ENCODE measurements around the gene PRF1.
"Not testable (repeated sequence)": the region's sequence is repeated elsewhere in the genome, so short reads cannot be mapped to it uniquely, and the experiment has no call there.

Gene PRF1

GRCh38 chr10:70618663-70619062 lies 16.1 kb upstream of the PRF1 start:
- in situ Hi-C loops (cut with MboI; ENCODE audit: low sequenced_read_pairs), result no loop called here

GRCh38 chr10:70617798-70618568 lies 15.4 kb upstream of the PRF1 start:
- in situ Hi-C loops (cut with MboI; ENCODE audit: low sequenced_read_pairs), result no loop called here

DNA sequence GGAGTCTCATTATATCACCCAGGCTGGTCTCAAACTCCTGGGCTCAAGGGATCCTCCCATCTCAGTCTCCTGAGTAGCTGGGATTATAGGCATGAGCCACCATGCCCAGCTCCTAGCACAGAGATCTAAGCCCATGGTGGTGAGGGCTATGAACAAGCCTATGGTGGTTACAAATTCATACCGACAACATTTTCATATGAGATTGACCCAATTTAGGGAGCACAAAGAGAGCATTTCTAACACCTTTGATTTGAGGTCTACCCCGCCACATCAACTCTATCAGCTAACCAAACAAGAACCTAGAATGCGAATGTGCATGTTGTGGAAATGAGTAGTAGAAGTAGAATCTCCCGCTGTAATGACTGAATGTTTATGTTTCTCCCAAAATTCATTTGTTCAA lies 14.2 kb upstream of the PRF1 start:
- in situ Hi-C loops (cut with MboI; ENCODE audit: low sequenced_read_pairs), result no loop called here

DNA sequence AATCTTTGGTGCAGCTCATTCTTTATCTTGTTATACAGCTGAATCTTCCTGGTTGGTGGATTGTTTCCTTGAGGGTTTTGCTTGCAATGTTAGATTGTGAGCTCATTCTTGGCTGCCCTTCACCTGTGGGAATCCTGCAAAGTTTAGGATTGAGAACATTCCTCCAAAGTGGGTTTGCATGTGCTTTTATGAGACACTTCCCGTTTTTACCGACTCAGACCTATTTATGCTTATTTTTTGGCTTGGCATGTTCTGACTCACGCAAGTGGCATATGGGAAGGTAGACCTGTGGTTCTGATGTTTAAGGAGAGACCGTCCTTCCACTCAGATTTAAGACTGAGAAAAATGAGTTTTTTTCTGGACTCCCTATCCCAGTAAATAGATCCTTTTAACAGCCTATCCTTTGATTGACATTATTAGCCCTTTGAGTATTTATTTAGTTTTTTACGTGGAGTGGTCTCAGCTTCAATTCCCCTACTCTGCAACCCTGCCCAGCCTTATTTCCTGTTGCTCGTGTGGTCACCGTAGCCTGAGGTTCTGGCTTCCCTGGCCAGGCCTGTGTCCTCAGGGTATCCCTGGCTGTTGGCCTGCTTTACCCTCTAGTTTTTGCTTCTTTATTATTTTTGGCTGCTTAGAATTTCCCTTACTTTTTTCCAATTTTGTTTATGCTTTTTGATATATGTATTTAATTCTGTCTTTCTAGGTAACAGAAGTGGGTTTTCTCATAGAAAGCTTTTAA lies 13.4 kb upstream of the PRF1 start:
- in situ Hi-C loops (cut with MboI; ENCODE audit: low sequenced_read_pairs), result no loop called here

DNA sequence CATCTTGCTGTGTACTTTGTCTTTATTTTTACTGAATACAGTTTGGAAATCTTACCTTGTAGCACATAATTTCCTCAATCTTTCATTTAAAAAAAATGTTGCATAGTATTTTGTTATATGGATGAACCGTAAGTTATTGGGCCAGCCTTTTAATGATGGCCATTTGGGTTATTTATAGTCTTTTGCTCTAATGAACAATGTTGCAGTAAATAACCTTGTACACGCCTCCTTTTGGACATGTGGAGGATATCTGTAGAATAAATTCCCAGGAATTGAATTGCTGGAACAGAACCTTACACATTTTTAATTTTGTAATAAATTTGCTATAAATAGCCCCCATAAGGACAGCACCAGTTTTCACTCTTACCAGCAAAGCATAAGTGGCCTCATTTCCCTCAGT lies 12.7 kb upstream of the PRF1 start:
- in situ Hi-C loops (cut with MboI; ENCODE audit: low sequenced_read_pairs), result no loop called here

DNA sequence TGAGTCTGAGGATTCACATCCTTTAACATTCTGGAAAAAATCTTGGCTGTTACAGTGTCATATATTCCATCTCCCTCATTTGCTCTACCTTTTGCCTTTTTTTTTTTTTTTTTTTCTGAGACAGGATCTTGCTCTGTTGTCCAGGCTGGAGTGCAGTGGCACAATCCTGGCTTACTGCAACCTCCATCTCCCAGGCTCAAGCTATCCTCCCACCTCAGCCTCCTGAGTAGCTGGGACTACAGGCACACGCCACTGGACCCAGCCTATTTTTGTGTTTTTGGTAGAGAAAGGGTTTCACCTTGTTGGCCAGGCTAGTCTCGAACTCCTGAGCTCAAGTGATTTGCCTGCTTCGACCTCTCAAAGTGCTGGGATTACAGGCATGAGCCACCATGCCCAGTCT lies 11.8 kb upstream of the PRF1 start:
- in situ Hi-C loops (cut with MboI; ENCODE audit: low sequenced_read_pairs), result not testable (repeated sequence)

- in situ Hi-C loops (cut with MboI; ENCODE audit: low sequenced_read_pairs), result no loop called here
Observed at GRCh38 chr10:70613941-70614340, 11.4 kb upstream of the PRF1 start.

DNA sequence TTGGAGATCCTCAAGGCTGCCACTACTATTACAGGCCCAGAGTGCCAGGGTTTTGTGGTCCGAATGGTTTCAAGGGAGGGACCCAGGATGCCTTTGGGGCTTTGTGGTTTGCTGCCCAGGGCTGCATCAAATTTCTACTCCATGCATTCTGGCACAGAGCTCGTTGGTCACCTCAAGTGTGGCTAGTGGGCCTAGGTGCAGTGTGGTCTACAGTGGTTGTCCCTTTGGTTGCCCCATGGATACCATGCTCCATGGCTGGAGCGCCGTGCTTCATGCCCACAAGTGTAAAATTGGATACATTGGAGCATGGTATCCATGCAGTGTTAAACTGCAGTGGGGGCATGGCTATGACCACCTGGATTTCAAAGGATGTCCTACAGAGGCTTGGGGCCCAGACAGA lies 5.4 kb upstream of the PRF1 start:
- in situ Hi-C loops (cut with MboI; ENCODE audit: low sequenced_read_pairs), result no loop called here

DNA sequence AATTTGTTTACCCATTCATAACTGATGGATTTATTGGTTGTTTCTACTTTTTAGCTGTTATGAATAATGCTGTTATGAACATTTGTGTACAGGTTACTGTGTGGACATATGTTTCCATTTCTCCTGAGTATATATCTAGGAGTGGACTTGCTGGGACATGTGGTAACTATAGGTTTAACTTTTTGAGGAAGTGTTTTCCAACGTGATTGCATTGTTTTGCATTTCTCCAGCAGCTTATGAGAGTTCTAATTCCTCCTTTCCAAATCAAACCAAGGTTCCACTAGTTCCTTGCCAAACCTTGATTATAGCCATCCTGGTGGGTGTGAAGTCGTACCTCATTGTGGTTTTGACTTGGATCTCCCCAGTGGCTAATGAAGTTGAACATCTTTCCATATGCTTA lies 2.6 kb upstream of the PRF1 start:
- in situ Hi-C loops (cut with MboI; ENCODE audit: low sequenced_read_pairs), result no loop called here

DNA sequence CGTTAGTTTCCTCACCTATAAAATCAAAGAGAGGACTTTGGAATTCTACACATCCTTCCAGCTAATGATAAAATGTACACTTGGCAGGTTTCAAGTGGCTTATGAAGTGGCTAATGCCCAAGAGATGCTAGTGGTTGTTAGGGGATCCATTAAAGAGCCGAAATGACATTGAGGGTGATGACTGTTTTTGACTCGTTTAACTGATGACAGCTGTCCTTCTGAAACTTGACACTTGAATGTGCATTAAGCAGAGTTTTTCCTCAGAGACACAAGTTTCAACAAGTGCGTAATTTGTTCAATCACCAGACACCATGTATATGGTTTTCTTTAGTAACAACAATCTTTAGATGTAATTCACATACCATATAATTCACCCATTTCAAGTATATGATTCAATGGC lies 1.6 kb upstream of the PRF1 start:
- in situ Hi-C loops (cut with MboI; ENCODE audit: low sequenced_read_pairs), result no loop called here

DNA sequence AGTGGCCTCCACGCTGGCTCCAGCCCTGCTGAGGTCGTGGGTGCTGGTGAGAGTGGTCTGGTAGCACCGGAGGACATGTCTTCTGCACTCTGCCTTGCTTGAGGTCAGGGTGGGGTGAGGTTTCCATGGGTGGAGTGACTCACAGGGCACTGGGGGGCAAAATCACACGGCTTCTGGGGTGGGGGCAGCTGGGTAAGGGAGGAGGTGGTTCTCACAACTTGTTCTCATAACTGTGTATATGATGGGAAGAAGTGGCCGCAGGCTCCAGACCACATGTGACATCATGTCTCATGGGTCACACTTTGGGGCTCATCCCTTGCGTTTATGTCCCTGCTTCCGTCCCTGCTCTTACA lies 884 bp upstream of the PRF1 start:
- in situ Hi-C loops (cut with MboI; ENCODE audit: low sequenced_read_pairs), result no loop called here

DNA sequence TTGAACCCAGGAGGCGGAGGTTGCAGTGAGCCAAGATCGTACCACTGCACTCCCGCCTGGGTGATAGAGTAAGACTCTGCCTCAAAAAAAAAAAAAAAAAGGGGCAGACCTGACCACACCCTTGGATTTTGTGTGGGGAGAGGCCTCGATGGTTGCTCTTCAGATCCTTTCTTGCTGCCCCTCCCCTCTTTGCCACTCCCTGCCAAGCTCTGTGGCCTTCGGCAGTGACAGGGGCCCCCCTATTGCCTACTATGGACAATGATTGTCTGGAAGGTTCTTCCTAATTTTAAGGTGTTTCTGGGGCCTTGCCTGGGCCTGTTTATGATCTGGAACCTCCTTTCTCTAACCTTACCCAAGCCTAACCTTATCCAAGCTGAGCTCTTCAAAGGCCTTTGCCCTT lies 795 bp downstream of the PRF1 start:
- in situ Hi-C loops (cut with MboI; ENCODE audit: low sequenced_read_pairs), result no loop called here

DNA sequence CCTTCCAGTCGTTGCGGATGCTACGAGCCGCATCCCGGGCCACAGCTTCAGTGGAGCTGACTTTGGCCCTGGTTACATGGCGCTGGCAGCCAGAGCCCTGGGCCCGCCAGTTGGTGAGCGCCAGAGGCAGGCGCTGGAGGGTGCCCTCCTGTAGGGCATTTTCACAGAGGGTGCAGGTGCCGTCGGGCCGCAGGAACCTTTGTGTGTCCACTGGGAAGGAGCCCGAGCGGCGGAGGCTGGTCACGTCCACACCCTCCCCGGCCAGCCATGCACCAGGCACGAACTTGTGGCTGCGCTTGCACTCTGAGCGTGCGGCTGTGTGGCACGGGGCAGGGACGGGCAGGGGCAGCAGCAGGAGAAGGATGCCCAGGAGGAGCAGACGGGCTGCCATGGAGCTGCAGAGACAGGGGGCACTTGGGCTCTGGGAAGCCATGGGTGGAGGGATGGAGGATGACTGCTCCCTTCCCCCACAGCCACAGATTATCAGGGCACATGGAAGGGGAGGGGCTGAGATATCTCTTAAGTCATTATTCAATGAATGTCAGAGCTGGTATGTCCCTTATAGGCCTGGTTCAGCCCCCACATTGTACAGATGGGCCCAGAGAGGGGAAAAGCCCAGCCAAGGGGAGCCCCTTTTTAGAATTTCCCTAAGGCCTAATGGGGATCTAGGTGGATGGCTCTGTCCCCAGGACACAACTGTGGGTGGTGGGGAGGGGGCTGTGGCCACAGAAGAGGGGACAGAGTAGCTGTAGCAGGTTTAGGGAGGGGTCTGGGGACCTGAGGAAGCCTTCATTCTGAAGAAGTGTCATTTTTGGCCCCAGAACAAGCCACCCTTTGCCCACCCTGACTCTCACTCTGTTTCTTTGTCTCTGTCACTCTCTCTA lies 1.8 kb downstream of the PRF1 start:
- in situ Hi-C loops (cut with MboI; ENCODE audit: low sequenced_read_pairs), result no loop called here

GRCh38 chr10:70599791-70600190 lies 2.8 kb downstream of the PRF1 start:
- in situ Hi-C loops (cut with MboI; ENCODE audit: low sequenced_read_pairs), result no loop called here

DNA sequence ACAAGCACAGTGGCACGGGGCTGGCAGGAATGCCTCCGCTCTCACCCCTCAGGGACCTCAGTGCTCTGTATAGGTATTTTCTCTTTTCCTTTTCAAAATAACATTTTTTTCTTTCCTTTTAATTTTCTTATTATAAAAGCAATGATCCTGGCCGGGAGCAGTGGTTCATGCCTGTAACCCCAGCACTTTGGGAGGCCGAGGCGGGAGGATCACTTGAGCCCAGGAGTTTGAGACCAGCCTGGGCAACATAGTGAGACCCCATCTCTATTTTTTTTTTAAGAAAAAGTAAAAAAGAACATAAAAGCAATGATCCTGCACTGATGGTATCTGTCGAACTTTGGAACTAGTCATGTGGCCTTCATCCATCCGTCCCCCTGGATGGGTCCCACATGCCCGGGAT lies 3.2 kb downstream of the PRF1 start:
- in situ Hi-C loops (cut with MboI; ENCODE audit: low sequenced_read_pairs), result no loop called here

DNA sequence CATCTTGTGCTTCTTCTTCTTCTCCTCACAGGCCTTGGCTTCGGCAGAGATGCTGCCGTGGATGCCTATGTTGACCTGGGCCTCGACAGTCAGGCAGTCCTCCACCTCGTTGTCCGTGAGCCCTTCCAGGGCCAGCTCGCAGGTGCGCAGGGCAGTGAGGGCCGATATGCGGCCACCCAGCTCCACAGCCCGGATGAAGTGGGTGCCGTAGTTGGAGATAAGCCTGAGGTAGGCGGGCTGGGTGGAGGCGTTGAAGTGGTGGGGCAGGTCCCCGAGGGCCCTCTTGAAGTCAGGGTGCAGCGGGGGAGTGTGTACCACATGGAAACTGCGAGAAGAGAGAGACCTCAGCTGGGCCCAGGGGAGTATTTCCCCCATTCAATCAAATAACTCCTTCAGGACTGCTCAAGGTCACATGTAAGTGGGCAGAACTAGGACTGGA lies 3.7 kb downstream of the PRF1 start:
- in situ Hi-C loops (cut with MboI; ENCODE audit: low sequenced_read_pairs), result no loop called here

DNA sequence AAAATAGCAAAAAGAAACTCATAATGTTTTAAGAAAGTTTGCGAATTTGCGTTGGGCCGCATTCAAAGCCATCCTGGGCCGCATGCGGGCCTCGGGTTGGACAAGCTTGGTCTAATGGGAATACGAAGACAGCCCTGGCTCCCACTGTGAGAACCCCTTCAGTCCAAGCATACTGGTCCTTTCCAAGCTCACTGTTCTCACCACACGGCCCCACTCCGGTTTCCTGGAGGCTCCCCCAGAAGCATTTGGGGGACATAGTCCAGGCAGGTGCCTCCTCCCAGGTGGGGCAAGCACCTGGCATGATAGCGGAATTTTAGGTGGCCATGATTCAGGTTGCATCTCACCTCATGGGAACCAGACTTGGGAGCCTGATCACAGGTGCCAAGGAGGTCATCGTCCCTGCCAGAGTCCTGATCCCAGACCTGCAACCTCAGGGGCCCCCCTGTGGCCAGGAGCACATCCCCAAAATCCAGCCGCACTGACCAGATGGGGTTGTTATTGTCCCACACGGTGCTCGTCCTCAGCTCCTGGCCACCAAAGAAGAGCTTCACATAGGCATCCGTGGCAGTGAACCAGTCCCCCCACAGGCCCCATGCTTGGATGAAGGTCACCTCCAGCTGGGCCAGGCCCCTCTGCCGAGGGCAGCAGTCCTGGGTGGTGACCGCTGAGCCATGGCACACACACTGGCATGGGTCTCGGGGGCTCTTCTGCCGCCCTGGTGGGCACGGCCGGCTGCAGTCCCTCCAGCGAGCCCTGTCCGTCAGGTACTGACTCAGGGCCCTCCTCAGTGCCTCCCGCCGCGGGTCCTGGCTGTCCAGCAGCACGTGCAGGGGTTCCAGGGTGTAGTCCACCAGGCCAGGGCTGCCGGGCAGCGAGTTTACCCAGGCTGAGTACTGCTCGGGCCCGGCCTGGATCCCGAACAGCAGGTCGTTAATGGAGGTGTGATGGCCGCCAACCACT lies 4.4 kb downstream of the PRF1 start:
- in situ Hi-C loops (cut with MboI; ENCODE audit: low sequenced_read_pairs), result no loop called here

- in situ Hi-C loops (cut with MboI; ENCODE audit: low sequenced_read_pairs), result no loop called here
Observed at GRCh38 chr10:70596860-70597809, 5.4 kb downstream of the PRF1 start.

GRCh38 chr10:70596110-70596798 lies 6.3 kb downstream of the PRF1 start:
- in situ Hi-C loops (cut with MboI; ENCODE audit: low sequenced_read_pairs), result no loop called here
